HG03558 (cell line): ENCODE data around the gene ZSCAN30.
A peak's percentile ranks its signal among the peaks of the same experiment; 100 is the strongest.

ENCODE experiments used
- ATAC-seq: cut with Tn5 transposase; IDR thresholded peaks from one replicate; pipeline ENCODE4 v1.9.1; 2021; ENCODE audit warnings: moderate number of reproducible peaks; ENCODE audit not compliant: unreplicated experiment; ENCODE audit errors: extremely low read depth

Gene ZSCAN30

DNA sequence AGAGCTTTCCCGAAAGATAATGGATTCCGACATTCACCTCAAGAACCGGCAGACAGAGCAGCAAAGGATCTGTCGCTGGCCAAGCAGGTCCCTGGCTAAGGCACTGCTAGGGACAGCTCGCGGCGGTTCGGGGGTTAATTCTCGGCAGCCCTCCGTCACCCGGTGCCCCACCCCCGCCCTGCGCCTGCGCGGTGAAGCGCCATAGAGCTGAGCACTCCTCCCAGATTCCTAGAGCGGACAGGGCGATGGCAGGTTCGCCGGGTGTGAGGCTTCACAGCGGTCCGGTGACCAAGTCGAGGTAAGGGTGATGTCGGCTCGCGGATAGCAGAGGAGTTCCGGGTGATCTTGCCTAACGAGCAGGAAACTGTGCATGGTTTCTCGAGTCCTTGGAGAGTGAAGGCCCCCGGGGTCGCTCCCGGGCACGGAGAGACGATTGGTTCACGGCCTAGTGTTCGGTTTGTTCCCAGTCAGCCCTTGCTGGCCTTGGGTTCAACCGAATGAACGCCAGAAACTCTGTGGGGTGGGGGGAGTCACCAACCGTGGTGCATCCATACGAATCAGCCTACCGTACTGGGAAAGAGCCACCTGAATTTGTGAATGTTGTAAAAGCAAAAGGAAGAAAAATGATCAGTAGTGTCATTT, at the start of gene ZSCAN30:
Gene ZSCAN30 (minus strand): TSS at position 136 of the 642 bp plus-strand sequence. CDS start 25,877 bp downstream, outside the sequence.
- peak; percentile 71 for ATAC-seq

DNA sequence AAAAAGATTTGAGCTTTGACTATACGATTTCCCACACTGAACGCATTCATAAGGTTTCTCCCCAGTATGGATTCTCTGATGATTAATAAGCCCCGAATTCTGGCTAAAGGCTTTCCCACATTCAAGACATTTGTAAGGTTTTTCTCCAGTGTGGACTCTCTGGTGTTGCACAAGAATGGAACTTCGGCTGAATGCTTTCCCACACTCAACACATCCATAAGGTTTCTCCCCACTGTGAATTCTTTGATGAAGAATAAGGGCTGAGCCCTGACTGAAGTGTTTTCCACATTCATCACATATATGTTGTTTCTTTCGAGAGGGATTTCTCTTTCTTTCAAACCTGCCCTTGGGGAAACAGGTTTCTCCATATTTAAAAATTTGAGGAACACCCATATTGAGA, 47.3 kb upstream of the ZSCAN30 start:
- no peak for ATAC-seq

DNA sequence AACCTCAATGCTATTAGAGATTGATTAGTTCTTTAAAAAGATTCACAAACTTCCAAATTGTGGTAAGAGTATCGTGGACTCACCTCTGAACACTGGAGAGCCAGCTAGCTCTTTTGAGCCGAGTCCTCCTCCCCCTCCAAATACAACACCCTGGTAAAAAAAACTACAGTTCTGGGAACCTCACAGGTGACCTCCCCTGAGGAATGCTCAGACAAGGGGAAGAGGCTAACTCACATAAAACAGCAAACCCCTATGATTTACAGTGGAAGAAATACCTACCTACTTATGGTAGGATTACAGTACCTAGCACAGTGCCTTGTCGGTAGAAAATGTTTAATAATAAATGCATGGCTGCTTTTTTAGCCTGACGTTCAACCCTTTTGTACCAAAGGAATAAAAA, 45.8 kb upstream of the ZSCAN30 start:
- no peak for ATAC-seq

DNA sequence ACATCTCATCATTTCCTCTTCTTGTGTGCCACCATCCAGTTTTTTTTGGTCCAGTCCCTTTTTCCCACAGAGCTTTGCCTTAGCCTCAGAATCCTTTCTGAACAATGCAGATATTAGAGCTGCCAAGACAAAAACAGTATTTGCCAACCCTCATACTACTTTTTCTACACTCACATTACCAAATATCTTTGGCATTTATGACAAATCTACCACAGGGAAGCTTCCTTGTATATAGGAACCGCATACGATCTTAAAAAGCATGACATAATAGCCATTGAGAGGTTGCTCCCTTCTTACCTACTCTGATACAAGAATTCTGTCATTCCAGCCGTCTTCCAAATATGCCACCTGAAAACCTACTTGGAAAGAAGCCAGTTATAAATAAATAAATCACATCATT, 44.8 kb upstream of the ZSCAN30 start:
- ATAC-seq: no peak

DNA sequence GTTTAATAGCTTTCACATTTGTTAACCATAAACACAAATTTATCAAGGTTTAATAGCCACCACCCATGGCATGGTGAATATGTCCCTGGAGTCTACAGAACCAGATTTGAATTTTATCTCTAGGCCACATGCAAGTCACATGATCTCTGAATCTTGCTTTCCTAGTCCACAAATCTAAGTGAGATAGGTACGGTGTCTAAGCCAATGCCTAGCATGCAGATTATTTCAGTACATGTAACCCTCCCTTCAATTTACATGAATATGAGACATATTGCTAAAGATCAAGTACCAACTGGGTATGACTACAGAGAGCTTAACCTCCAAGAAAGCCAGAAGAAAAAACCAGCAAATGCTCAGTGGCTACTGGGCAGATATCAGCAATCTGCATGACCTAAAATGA, 44.2 kb upstream of the ZSCAN30 start:
- ATAC-seq: no peak

DNA sequence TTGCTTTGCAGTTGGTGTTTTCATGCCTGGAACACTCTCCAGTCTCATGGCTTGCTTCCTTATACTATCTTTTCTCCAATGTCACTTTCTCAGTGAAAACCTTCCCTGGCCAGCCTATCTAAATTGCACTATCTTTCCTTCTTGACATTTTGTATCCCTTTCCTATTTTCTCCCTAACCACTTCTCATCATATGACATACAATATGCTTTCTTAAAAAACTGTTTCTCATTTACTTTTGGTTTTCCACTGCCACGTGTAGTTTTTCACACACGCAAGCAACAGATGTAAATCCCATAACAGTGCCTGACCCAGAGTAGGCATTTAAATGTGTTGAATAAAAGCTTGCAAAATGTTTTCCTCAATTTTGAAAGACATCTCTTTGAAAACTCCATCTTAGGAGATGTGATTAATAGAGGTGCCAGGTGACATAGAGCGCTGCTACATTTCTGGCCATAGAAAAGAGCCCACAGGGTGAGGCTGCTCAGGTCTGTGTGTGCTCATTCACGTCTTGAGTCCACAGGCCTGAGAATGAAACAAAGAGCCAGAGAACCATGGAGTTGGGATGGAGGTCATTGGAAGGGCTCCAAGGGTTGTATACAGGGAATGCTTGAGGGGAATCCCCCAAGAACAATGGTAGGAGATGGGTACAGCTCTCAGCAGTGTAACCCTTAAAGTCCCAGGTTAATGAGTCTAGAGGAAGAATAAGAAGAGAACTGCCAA, 41.5 kb upstream of the ZSCAN30 start:
- ATAC-seq: no peak

DNA sequence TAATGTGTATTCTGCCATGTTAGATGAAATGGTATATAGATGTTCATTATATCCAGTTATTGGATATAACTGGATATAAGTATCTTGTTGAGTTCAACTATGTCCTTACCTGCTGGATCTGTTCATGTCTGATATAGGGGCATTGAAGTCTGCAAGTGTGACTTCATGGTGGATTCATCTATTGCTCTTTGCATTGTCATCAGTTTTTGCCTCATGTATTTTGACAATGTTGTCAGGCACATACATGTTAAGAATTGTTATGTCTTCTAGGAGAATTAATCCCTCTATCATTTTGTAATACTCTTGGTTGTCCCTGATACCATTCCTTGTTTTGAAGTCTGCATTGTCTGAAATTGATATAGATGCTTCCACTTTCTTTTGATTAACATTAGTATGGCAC, 38.8 kb upstream of the ZSCAN30 start:
- no peak for ATAC-seq

DNA sequence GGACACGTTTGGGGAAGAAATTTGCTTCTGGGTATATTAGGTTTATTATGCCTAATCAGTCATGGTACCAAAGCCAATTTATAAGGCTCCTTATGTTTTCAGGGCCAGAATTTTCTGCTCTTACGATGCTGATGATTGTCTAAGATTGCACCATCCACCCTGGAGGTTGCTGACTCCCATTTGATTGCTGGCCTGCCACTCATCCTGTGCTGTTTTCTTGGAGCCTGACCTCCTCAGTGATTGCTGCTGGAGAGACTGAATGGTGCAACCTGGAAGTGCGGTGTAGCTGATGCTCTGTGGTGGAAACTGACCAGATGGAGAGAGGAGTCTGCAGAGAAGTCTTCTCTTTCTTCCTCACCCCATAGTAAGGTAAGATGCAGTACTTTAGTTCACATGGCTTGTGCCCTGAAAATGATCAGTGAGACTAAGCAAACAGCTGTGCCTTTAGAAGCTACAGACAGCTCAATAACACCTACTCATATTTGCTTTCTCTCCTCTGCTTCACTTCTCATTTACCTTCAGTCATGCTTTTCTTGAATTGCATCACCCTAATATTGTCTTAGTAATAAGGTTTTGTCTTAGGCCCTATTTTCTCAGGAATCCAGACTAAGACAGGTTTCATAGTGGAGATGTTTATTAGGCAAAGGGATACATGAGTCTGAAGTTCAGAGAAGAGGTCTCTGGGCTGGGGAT, 36.8 kb upstream of the ZSCAN30 start:
- no peak for ATAC-seq

DNA sequence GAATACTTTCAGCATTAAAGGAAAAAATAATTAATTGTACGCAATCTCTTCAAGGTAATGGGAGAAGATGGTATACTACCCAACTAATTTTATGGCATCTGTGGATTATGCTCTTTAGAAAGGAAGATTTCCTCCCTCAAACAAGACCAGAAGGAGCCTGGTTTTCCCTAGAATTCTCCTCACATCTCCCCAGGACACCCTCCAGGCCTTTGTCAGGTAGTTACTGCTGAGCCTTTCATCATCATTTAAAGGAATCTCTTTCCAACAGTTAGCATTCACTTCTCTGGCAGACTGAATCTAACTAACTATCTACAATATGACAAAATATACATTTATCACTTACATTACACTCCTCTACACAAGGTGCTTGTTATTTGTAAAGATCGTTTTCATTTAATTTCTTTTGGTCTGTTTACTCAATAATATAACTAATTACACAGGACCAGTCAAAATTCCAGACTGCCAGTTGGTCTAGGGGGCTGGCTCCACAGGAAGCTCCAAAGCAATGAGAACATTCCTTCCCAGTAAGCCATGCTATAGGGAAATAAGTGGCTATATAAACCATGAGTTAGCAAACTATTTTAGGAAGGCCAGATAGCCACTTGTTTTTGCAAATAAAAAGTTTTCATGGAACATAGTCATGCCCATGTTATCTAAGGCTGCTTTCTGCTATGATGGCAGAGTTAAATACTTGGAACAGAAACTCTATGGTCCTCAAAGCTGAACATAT, 35.1 kb upstream of the ZSCAN30 start:
- ATAC-seq: no peak

DNA sequence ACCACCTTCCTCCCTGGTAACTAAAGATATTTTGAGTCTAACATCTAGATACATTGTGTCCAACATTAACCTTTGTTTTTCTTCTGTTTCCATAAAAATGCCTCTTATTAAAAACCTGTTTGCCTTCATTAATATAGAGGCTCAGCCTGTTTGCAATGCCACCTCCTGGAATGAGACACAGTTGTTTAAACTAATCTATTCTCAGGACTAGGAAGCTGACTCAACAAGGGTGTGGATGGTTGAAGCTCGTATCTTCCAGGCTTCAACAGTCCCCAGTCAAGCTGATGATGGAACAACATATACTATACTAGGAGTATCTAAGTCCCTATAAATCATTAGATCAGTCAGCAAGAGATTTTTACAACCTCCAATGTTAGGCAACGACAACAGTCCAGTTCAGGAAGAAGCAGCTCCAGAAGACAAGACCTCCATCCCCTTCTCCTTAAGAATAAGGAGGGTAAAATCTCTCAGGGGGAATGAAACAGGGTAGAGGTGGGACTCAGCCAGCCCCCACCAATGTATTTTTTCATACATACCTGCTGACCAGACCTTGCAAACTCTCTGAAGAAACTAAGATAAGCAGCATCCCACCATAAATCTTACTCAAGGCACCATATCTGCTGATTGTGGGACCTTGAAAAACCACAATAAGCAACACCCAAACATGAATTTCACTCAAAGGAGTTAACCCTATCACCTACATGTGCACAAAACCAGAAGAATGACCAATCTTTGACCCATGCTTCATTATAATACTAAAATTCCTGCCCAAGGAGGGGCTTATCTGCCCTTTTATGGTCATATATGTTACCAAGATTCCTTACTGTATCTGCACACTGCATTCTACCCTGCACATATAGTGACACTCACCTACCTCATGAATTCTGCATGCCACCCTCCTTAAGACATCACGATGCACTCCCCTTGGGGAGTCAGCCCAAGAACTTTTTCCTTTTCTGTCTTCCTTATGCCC, 32.7 kb upstream of the ZSCAN30 start:
- ATAC-seq: no peak

DNA sequence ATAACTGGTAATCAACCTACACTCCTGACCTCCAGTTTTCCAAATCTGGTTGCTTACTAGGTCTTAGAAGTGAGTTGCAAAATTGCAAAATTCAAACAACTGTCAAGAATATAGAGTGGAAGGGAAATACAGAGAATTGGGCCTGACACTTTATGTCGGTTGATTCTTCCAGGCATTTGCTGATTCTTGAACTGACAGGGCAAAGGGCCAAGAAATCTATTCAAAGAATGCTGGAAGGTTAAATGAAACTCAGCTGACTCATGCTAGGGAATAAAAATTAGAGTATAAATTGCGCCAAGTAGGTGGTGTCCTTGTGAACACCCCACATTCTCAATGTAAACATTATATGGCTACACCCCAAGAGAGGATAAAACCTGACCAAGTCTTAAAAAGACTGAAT, 21.5 kb upstream of the ZSCAN30 start:
- ATAC-seq: no peak

DNA sequence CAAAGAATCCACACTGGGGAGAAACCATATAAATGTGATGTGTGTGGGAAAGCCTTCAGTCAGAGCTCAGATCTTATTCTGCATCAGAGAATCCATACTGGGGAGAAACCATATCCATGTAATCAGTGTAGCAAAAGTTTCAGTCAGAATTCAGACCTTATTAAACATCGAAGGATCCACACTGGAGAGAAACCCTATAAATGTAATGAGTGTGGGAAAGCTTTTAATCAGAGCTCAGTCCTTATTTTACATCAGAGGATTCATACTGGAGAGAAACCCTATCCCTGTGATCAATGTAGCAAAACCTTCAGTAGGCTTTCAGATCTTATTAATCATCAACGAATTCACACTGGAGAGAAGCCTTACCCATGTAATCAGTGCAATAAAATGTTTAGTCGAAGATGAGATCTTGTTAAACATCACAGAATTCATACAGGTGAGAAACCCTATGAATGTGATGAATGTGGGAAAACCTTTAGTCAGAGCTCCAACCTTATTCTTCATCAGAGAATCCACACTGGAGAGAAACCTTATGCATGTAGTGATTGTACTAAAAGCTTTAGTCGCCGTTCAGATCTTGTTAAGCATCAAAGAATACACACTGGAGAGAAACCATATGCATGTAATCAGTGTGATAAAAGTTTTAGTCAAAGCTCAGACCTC, 16.7 kb upstream of the ZSCAN30 start:
- no peak for ATAC-seq

DNA sequence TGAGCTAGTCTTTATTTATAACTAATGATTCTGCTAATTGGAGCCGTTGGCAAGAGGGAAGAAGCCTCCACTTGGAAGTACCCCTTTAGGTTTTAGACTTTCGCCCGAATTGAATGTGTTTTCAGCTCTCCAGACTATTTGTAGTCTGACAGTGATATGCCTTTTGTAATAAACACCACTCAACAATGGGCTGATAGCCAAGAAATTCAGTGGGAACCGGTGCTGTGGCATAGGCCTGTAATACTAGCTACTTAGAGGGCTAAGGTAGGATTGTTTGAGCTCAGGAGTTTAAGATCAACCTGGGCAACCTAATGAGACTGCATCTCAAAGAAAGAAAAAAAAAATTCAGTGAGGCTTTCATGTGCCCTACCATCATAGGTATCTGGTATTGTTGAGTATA, 13.6 kb upstream of the ZSCAN30 start:
- ATAC-seq: no peak

DNA sequence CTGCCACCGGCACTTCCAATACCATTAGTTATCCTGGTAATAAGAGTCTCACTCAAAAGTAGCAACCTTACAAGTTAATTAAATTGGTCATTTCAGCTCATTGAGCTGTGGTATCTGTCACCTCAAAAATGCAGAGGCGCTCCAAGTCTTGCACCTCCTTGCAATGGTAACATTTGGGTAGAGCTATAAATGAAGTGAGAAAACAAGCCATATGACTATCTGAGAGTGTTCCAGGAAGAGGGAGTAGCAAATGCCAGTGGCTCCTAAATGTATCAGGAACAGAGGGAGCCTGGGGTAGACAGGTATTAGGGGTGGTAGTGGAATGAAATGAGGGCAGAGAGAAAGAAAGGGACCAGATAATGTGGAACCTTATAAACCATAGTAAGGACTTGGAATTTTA, 6.0 kb upstream of the ZSCAN30 start:
- ATAC-seq: no peak

DNA sequence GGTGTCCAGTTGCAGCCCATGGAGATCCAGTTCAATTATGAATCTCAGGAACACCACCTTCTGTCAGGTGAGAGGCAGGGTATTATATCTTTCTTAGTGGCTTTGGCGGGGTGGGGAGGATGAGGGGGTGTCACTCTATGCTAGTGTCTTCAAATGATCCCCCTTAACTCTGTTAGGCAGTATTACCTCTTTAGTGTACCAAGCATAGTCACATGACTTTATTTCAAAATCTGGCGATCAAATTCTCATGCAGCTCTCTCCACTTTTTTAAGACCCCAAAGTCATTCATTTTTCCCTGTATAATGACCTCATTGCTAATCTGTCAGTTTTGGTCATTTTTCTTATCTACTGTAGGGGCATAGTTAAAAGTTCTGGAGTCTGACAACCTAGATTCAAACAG, 1.1 kb upstream of the ZSCAN30 start:
- ATAC-seq: no peak

DNA sequence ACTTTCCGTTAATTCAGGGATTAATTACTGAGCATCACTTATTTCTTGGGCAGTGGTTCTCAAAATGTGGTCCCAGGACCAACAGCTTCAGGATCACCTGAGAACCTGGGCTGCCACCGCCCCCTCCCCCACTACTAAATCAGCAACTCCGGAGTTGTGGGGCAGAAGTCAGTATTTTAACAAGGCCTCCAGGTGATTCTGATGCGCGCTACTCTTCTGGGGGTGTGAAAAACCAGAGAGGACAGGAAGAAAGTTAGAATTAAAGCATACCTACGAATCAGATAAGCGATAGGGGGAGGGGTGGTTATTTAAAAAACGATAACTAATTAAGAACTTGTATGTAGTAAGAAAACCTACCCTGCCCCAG, 319 bp downstream of the ZSCAN30 start:
- ATAC-seq: no peak

DNA sequence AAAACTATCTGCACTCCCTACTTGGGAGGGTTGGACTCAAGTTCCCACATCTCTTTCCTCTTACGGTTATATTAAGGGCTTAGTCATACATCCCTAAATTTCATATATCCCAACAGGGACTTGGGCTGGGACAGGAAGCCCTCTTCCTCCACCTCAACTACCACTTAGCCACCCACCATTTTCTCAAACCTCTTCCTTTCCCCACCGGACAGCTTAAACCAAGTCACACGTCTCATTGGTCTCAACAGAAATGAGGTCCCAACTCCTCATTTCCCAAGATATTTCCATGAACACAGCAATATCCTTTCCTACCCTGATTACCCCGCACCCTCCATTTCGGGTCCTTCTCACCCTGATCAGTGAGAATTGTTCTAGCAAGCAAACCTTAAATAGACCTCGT, 736 bp downstream of the ZSCAN30 start:
- ATAC-seq: no peak

DNA sequence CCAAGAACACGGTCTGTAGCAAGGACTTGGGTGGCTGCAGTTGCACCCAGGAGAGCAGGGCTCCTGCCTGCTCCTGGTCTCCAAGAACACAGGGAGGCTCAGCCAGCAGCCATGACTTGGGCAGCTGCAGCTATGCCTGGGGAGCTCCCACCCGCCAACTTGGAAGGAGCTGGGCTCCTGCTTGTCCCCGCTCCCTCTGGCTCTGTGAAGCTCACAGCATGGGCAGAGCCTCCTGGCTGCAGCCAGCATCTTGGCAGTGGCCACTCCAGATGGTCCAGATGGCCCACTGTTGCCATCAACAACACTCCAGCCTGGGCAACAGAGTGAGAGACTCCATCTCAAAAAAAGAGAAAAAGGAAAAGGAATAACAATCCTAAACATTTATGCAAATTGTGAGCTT, 5.2 kb downstream of the ZSCAN30 start:
- no peak for ATAC-seq
